Activated CD8-positive, alpha-beta T cell treated with anti-CD3 and anti-CD28 coated beads for 36 hours (primary cell): ENCODE results near the gene WNT8B. TPM values are rescaled to one million over a fixed set of nuclear protein-coding genes. Genes with fewer than 3 reads are reported as not detected.

Experiments used
- ATAC-seq: fragments of 200-7000 bp; cut with Tn5 transposase; one replicate; pipeline ENCODE4 v1.10.0; 2021; ENCODE audit warnings: mild to moderate bottlenecking, moderate library complexity
- CTCF ChIA-PET: fragments of 350-600 bp; sonication (Branson Sonifier 250); formaldehyde crosslinking; loops from one replicate; lab custom pipeline; 2021; ENCODE audit warnings: antibody characterized with exemption; lab: Charles Lee
- POLR2A ChIA-PET: fragments of 350-600 bp; sonication (Branson Sonifier 250); formaldehyde crosslinking; loops from one replicate; lab custom pipeline; 2021; ENCODE audit warnings: antibody characterized with exemption; lab: Charles Lee
- DNase-seq: peaks from one replicate; pipeline ENCODE4 v3.0.0-alpha.2; 2020
- H3K27ac Mint-ChIP-seq: one replicate; pipeline ENCODE4 v1.8.0; 2021; ENCODE audit warnings: mild to moderate bottlenecking, mixed read lengths
- H3K27me3 Mint-ChIP-seq: one replicate; pipeline ENCODE4 v1.8.0; 2021; ENCODE audit warnings: mixed read lengths
- H3K36me3 Mint-ChIP-seq: one replicate; pipeline ENCODE4 v1.8.0; 2021; ENCODE audit warnings: low read depth, mixed read lengths
- H3K4me1 Mint-ChIP-seq: one replicate; pipeline ENCODE4 v1.8.0; 2021; ENCODE audit warnings: low read depth, mixed read lengths
- H3K4me3 Mint-ChIP-seq: one replicate; pipeline ENCODE4 v1.8.0; 2021; ENCODE audit warnings: mild to moderate bottlenecking, moderate library complexity, mixed read lengths
- H3K9me3 Mint-ChIP-seq: one replicate; pipeline ENCODE4 v1.8.0; 2021; ENCODE audit warnings: mixed read lengths
- intact Hi-C: fragments of 100-400 bp; cut with micrococcal nuclease; formaldehyde crosslinking; loops from one replicate; pipeline ENCODE4 v1.10.0; 2022
- total RNA-seq, 2 experiments: library from RNA; stranded (reverse); gene quantifications; one replicate each; pipeline ENCODE4 v1.2.3, GENCODE V29; 2021
- TF ChIP-seq, protein P1 (sequence below): fragments of 200-600 bp; IDR thresholded peaks from one replicate; pipeline ENCODE4 v1.8.0; 2022; ENCODE audit warnings: antibody characterized with exemption, mild to moderate bottlenecking

WNT8B gene
- total RNA-seq, 2 experiments from 2014 or later: 0.38 to 0.47 TPM

DNA sequence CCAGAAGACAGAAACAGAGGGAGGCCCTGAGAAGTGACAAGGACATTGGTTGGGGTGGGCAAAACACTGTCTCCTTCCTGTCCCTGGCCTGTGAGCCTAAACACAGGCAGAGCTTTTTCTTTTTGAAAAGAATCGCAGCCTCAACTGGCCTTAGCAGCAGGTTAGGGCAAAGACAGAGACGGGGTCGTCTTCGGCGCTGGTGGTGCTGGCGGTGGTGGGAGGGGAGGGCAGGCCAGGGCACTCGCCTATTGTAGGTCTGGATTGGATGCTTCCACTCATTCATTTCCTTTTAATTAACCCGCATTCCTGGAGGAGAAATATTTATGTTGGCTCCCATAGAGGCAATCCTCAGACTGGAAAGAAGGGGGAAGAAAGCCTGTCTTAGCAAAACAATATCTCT, 22.6 kb downstream of the WNT8B start:
- no peaks in the 10 kb centered on the region for H3K9me3 Mint-ChIP-seq
- H3K27ac Mint-ChIP-seq: no peak overlapping the region
- TF ChIP-seq, protein P1, sequence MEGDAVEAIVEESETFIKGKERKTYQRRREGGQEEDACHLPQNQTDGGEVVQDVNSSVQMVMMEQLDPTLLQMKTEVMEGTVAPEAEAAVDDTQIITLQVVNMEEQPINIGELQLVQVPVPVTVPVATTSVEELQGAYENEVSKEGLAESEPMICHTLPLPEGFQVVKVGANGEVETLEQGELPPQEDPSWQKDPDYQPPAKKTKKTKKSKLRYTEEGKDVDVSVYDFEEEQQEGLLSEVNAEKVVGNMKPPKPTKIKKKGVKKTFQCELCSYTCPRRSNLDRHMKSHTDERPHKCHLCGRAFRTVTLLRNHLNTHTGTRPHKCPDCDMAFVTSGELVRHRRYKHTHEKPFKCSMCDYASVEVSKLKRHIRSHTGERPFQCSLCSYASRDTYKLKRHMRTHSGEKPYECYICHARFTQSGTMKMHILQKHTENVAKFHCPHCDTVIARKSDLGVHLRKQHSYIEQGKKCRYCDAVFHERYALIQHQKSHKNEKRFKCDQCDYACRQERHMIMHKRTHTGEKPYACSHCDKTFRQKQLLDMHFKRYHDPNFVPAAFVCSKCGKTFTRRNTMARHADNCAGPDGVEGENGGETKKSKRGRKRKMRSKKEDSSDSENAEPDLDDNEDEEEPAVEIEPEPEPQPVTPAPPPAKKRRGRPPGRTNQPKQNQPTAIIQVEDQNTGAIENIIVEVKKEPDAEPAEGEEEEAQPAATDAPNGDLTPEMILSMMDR: no peak
- CTCF ChIA-PET: interaction anchor here (0.6 to 10.4 kb wide), 4 partner anchors 23 to 130 kb away, joined by 3 to 185 read pairs (median 78); partner anchors contain the start of gene SEC31B
- intact Hi-C loops: no loop called here
- ATAC-seq (no peak), DNase-seq (no peak)
- H3K27me3 Mint-ChIP-seq: peaks cover 5% of the 10 kb centered on the region
- POLR2A ChIA-PET: interaction anchor here (0.9 kb wide), 1 partner anchor 10 kb away, joined by 4 read pairs; no protein-coding TSS in a partner anchor
- peaks cover 10% of the 10 kb centered on the region for H3K4me1 Mint-ChIP-seq
- H3K36me3 Mint-ChIP-seq: peaks cover 16% of the 10 kb centered on the region
- no peak overlapping the region for H3K4me3 Mint-ChIP-seq

DNA sequence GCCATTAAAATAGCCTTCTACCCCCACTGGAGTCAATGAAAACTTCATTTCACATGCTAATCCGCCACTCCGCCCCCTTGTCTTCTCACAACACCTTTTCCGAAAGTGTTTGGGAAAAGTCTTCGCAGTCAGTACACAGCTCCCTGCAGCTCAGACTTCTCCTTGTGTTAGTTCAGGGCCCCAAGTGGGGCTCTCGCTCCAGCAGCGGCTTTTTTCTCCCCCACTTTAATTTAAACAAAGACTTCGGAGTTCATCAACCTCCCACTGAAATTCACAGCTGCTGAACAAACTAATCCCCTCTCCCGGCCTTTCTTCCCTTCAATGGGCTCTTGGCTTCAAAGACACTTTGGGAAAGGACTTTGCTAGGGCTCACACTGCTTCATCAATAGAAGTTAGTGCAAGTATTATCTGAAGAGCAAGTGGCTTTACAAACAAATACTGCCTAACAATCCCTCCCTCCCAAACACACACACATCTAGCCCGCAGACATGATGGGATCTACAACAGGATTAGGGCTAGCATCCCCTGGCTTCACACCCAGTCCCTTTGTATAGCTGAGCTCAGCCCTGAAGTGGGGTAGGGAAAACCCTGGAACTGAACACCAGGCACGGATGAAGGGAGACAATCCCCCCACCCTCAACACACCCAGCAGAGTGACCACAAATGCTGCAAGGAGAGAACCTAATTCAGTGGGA, 23.1 kb downstream of the WNT8B start:
- Mint-ChIP-seq H3K9me3 (no peaks in the 10 kb centered on the region), H3K4me1 (peaks cover 10% of the 10 kb centered on the region), H3K4me3 (no peak overlapping the region), H3K27ac (no peak overlapping the region), H3K36me3 (peaks cover 16% of the 10 kb centered on the region), H3K27me3 (peaks cover 3% of the 10 kb centered on the region)
- ATAC-seq (no peak), DNase-seq (no peak)
- ChIA-PET POLR2A (interaction anchor here (0.9 to 1.7 kb wide), 2 partner anchors 9 to 10 kb away, joined by 4 read pairs; no protein-coding TSS in a partner anchor), CTCF (interaction anchor here (0.6 to 10.4 kb wide), 4 partner anchors 22 to 130 kb away, joined by 3 to 185 read pairs (median 78); partner anchors contain the start of gene SEC31B)
- TF ChIP-seq, protein P1: no peak
- intact Hi-C loops: loop anchor here (2.0 kb wide), 1 partner anchor 21 kb away; no protein-coding TSS in a partner anchor

DNA sequence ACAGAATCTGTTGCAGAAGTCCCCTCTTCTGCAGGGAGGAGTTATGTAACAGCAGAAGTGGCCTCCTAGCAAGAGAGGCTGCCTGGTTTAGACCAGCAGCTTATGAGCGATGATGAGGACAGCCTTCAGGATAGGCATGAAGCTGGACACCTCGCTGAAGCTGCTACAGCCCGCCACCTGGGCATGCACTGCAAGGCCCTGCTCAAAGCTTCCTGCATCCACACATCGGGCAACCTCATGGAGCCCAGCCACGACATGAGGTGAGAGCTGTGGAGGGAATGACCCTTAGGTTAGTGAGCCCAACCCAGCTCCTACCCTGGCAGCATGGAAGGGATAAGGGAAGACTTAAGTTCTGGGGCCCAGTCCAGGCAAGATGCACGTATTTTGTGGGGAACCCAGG, 24.7 kb downstream of the WNT8B start:
- intact Hi-C loops: loop anchor here (2.0 kb wide), 1 partner anchor 19 kb away; no protein-coding TSS in a partner anchor
- POLR2A ChIA-PET: interaction anchor here (1.2 to 1.7 kb wide), 3 partner anchors 8 to 114 kb away, joined by 3 to 4 read pairs (median 3); no protein-coding TSS in a partner anchor
- Mint-ChIP-seq H3K27me3 (no peaks in the 10 kb centered on the region), H3K27ac (no peak overlapping the region), H3K4me1 (peaks cover 4% of the 10 kb centered on the region), H3K36me3 (peaks cover 22% of the 10 kb centered on the region), H3K9me3 (no peaks in the 10 kb centered on the region), H3K4me3 (no peak overlapping the region)
- DNase-seq (no peak), ATAC-seq (no peak)
- TF ChIP-seq, protein P1: no peak
- CTCF ChIA-PET: interaction anchor here (1.6 to 10.4 kb wide), 4 partner anchors 10 to 31 kb away, joined by 4 to 185 read pairs (median 7); no protein-coding TSS in a partner anchor

DNA sequence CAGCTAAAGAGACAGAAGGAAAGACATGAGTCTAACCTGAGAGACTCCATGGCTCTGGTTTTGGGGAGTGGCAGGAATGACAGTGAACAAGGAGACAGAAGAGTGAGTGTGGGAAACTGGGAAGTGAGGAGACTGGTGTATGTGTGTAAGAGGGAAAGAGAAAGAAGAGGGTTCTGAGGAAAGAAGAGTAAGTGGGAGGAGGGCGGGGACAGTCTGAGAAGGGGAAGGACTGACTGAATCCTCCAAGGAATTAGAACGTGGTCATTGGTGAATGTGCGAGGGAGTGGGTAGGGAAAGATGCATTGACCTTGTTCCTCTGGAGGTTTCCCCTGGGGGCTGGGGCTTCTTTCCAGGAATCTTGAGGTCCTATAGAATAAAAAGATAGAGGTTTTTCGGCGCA, 26.6 kb downstream of the WNT8B start:
- Mint-ChIP-seq H3K27me3 (no peaks in the 10 kb centered on the region), H3K9me3 (no peaks in the 10 kb centered on the region), H3K4me1 (no peaks in the 10 kb centered on the region), H3K36me3 (peaks cover 33% of the 10 kb centered on the region), H3K4me3 (no peak overlapping the region), H3K27ac (no peak overlapping the region)
- intact Hi-C loops: no loop called here
- TF ChIP-seq, protein P1: no peak
- CTCF ChIA-PET: interaction anchor here (2.6 to 10.4 kb wide), 2 partner anchors 19 to 29 kb away, joined by 9 to 185 read pairs; no protein-coding TSS in a partner anchor
- POLR2A ChIA-PET: no interaction called here
- DNase-seq (no peak), ATAC-seq (no peak)
